ENCODE measurements around the gene MDM2. TPM values are rescaled to one million over a fixed set of nuclear protein-coding genes. Genes with fewer than 3 reads are reported as not detected.

Gene MDM2
- total and polyA plus RNA-seq, 10 of the 15 experiments (the other 5 are each of a cell fraction or from before 2014, with no cell fraction given): 48.2 to 174 (median 85.0) TPM

DNA sequence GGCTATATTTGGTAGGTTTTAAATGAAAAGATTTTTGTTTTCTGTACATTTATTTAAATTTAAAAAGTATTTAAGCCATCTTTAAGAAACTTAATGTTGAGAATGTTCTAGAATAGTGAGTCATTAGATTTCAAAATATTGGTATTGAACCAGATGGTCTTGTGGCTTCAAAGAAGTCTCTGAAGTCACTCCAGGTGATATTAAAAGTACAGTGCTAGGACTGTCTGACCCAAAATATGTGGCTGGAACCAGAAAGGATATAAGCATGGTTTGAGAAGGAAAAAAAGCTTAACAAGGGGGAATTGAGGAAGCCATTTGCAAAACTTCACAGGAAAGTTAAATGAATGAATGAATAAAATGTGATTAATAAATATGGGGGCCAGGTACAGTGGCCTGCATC is 28.7 kb upstream of the MDM2 start:
- Histone ChIP-seq H3K27me3 (replicated peaks in 1 of 2; ENCODE audit: control insufficient read depth in 2 of 2, insufficient read depth in 2 of 2, low read length in 1 of 2) (no peaks in the 10 kb centered on the region), H3K4me2 (ENCODE audit: control insufficient read depth, insufficient read depth) (no peak overlapping the region), H3K4me1 (ENCODE audit: control insufficient read depth, insufficient read depth, low read length) (no peaks in the 10 kb centered on the region), H3K4me3 (no peak overlapping the region), H4K20me1 (ENCODE audit: control insufficient read depth, insufficient read depth) (no peaks in the 10 kb centered on the region), H3K9me3 (replicated peaks; ENCODE audit: control insufficient read depth, insufficient read depth, low read length) (no peaks in the 10 kb centered on the region), H3K79me2 (ENCODE audit: control insufficient read depth, insufficient read depth, low read length) (no peaks in the 10 kb centered on the region), H3K36me3 (ENCODE audit: control insufficient read depth in 2 of 2, insufficient read depth in 2 of 2, low read length in 1 of 2) (no peaks in the 10 kb centered on the region), H2AFZ (ENCODE audit: control insufficient read depth, low read depth, low read length) (no peak overlapping the region), H3K27ac (ENCODE audit: control insufficient read depth, insufficient read depth) (no peak overlapping the region), H3K9ac (ENCODE audit: control insufficient read depth, insufficient read depth, low read length) (no peak overlapping the region)
- ATAC-seq (no peak), FAIRE-seq (no peak), DNase-seq (ENCODE audit: low read depth, low spot score) (no peak)
- no TSS peak for BruUV-seq (replicated peaks)
- ChIA-PET CTCF (no interaction called here), POLR2A (no interaction called here), SMC1A (ENCODE audit: uncharacterized antibody, unreplicated experiment) (no interaction called here), RAD21 (ENCODE audit: unreplicated experiment) (no interaction called here)
- in situ Hi-C loops (cut with MboI) (no loop called here), intact Hi-C loops (cut with micrococcal nuclease; ENCODE audit: unreplicated experiment) (no loop called here)
- TF ChIP-seq MYB (IDR thresholded peaks at IDR 0.05; ENCODE audit: borderline replicate concordance, low read depth, low read length) (no peak), ASH2L (IDR thresholded peaks at IDR 0.05; ENCODE audit: borderline replicate concordance, low read depth) (no peak), ZNF384 (IDR thresholded peaks at IDR 0.05; ENCODE audit: borderline replicate concordance, low read depth, low read length) (no peak), NFIC (IDR thresholded peaks at IDR 0.05; ENCODE audit: low read depth, low read length) (no peak), POLR2A (IDR thresholded peaks at IDR 0.05; ENCODE audit: low read depth, low read length) (no peak)

DNA sequence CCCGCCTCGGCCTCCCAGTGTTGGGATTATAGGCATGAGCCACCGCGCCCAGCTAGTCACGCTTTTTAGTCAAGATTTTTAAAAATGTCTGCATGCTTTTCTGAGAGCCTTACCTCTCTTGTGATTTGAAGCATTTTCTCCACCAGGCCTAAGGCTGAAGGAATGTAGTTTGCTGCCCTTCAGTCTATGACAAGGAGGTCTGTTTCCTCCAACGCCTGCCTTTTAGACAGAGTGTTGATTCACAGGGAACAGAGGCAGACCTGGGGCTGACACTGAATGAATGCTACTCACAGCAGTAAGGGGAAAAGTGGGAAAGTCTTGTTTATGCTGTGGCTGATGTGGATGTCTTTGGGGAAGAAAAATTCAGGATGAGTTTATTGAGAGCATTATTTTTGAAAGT is 27.2 kb upstream of the MDM2 start:
- Histone ChIP-seq H3K27me3 (replicated peaks in 1 of 2; ENCODE audit: control insufficient read depth in 2 of 2, insufficient read depth in 2 of 2, low read length in 1 of 2) (no peaks in the 10 kb centered on the region), H3K9me3 (replicated peaks; ENCODE audit: control insufficient read depth, insufficient read depth, low read length) (no peaks in the 10 kb centered on the region), H3K27ac (ENCODE audit: control insufficient read depth, insufficient read depth) (no peak overlapping the region), H3K36me3 (ENCODE audit: control insufficient read depth in 2 of 2, insufficient read depth in 2 of 2, low read length in 1 of 2) (no peaks in the 10 kb centered on the region), H3K4me2 (ENCODE audit: control insufficient read depth, insufficient read depth) (no peak overlapping the region), H3K9ac (ENCODE audit: control insufficient read depth, insufficient read depth, low read length) (no peak overlapping the region), H3K4me1 (ENCODE audit: control insufficient read depth, insufficient read depth, low read length) (no peaks in the 10 kb centered on the region), H2AFZ (ENCODE audit: control insufficient read depth, low read depth, low read length) (no peak overlapping the region), H3K79me2 (ENCODE audit: control insufficient read depth, insufficient read depth, low read length) (no peaks in the 10 kb centered on the region), H4K20me1 (ENCODE audit: control insufficient read depth, insufficient read depth) (no peaks in the 10 kb centered on the region), H3K4me3 (no peak overlapping the region)
- FAIRE-seq: no peak
- BruUV-seq (replicated peaks): no TSS peak
- RAD21 ChIA-PET (ENCODE audit: unreplicated experiment): no interaction called here
- SMC1A ChIA-PET (ENCODE audit: uncharacterized antibody, unreplicated experiment): interaction anchor here (0.6 kb wide), 1 partner anchor 464 kb away, joined by 3 read pairs; no protein-coding TSS in a partner anchor
- POLR2A ChIA-PET: no interaction called here
- ATAC-seq: no peak
- CTCF ChIA-PET: interaction anchor here (1.2 kb wide), 1 partner anchor 27 kb away, joined by 3 read pairs; no protein-coding TSS in a partner anchor
- WGBS (ENCODE audit: insufficient coverage, insufficient replicate concordance, low lambda C conversion rate, missing lambda C conversion rate): 90% methylated on average over 6 of the region's 6 CpGs
- DNase-seq (ENCODE audit: low read depth, low spot score): no peak
- intact Hi-C loops (cut with micrococcal nuclease; ENCODE audit: unreplicated experiment) (no loop called here), in situ Hi-C loops (cut with MboI) (no loop called here)
- TF ChIP-seq ZBED1 (IDR thresholded peaks at IDR 0.05; ENCODE audit: borderline replicate concordance): no peak
- TF ChIP-seq, protein P1, sequence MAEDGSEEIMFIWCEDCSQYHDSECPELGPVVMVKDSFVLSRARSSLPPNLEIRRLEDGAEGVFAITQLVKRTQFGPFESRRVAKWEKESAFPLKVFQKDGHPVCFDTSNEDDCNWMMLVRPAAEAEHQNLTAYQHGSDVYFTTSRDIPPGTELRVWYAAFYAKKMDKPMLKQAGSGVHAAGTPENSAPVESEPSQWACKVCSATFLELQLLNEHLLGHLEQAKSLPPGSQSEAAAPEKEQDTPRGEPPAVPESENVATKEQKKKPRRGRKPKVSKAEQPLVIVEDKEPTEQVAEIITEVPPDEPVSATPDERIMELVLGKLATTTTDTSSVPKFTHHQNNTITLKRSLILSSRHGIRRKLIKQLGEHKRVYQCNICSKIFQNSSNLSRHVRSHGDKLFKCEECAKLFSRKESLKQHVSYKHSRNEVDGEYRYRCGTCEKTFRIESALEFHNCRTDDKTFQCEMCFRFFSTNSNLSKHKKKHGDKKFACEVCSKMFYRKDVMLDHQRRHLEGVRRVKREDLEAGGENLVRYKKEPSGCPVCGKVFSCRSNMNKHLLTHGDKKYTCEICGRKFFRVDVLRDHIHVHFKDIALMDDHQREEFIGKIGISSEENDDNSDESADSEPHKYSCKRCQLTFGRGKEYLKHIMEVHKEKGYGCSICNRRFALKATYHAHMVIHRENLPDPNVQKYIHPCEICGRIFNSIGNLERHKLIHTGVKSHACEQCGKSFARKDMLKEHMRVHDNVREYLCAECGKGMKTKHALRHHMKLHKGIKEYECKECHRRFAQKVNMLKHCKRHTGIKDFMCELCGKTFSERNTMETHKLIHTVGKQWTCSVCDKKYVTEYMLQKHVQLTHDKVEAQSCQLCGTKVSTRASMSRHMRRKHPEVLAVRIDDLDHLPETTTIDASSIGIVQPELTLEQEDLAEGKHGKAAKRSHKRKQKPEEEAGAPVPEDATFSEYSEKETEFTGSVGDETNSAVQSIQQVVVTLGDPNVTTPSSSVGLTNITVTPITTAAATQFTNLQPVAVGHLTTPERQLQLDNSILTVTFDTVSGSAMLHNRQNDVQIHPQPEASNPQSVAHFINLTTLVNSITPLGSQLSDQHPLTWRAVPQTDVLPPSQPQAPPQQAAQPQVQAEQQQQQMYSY (CRISPR knock-in tag; IDR thresholded peaks at IDR 0.05): no peak
- TF ChIP-seq, protein P2, sequence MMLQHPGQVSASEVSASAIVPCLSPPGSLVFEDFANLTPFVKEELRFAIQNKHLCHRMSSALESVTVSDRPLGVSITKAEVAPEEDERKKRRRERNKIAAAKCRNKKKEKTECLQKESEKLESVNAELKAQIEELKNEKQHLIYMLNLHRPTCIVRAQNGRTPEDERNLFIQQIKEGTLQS (IDR thresholded peaks at IDR 0.05; ENCODE audit: borderline replicate concordance, extremely low read depth, low read depth, low read length): no peak
- no peak for TF ChIP-seq RB1 (IDR thresholded peaks at IDR 0.05; ENCODE audit: borderline replicate concordance)
- TF ChIP-seq, protein P3, sequence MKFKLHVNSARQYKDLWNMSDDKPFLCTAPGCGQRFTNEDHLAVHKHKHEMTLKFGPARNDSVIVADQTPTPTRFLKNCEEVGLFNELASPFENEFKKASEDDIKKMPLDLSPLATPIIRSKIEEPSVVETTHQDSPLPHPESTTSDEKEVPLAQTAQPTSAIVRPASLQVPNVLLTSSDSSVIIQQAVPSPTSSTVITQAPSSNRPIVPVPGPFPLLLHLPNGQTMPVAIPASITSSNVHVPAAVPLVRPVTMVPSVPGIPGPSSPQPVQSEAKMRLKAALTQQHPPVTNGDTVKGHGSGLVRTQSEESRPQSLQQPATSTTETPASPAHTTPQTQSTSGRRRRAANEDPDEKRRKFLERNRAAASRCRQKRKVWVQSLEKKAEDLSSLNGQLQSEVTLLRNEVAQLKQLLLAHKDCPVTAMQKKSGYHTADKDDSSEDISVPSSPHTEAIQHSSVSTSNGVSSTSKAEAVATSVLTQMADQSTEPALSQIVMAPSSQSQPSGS (IDR thresholded peaks at IDR 0.05; ENCODE audit: low read length): no peak
- no peak for TF ChIP-seq PAX5 (IDR thresholded peaks at IDR 0.05; ENCODE audit: borderline replicate concordance, low read depth, low read length)
- TF ChIP-seq SMAD1 (IDR thresholded peaks at IDR 0.05; ENCODE audit: low read depth, partially characterized antibody): no peak
- TF ChIP-seq, protein P4, sequence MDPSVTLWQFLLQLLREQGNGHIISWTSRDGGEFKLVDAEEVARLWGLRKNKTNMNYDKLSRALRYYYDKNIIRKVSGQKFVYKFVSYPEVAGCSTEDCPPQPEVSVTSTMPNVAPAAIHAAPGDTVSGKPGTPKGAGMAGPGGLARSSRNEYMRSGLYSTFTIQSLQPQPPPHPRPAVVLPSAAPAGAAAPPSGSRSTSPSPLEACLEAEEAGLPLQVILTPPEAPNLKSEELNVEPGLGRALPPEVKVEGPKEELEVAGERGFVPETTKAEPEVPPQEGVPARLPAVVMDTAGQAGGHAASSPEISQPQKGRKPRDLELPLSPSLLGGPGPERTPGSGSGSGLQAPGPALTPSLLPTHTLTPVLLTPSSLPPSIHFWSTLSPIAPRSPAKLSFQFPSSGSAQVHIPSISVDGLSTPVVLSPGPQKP (IDR thresholded peaks at IDR 0.05; ENCODE audit: low read depth, low read length): no peak

All from GM12878 (cell line).